ENCODE data around the gene DNAJC15.

DNAJC15 gene

DNA sequence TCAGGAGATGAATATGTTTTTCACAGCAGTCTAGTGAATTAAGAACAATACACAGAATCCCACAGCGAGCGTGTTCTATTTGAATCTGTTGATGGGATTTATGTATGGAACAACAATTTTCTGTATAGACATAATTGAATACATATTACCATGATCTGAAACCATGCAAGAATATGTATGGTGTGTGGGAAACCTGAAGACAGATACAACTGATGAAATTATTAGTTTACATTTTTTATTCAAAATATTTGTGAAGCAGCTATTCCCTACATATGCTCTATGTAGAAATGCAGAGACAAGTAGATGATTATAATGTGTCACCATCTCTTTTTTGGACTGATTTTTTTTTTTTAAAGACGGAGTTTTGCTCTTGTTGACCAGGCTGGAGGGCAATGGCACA is 91.8 kb downstream of the DNAJC15 start:
- TF ChIP-seq, protein P1, sequence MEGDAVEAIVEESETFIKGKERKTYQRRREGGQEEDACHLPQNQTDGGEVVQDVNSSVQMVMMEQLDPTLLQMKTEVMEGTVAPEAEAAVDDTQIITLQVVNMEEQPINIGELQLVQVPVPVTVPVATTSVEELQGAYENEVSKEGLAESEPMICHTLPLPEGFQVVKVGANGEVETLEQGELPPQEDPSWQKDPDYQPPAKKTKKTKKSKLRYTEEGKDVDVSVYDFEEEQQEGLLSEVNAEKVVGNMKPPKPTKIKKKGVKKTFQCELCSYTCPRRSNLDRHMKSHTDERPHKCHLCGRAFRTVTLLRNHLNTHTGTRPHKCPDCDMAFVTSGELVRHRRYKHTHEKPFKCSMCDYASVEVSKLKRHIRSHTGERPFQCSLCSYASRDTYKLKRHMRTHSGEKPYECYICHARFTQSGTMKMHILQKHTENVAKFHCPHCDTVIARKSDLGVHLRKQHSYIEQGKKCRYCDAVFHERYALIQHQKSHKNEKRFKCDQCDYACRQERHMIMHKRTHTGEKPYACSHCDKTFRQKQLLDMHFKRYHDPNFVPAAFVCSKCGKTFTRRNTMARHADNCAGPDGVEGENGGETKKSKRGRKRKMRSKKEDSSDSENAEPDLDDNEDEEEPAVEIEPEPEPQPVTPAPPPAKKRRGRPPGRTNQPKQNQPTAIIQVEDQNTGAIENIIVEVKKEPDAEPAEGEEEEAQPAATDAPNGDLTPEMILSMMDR (conservative IDR thresholded peaks at IDR 0.05; ENCODE audit: low read depth) = no peak
- CTCF ChIA-PET = interaction anchor here (0.6 kb wide), 1 partner anchor 554 kb away, joined by 6 read pairs; no protein-coding TSS in a partner anchor
- DNase-seq (ENCODE audit: low spot score) = no peak
- no peak overlapping the region for H3K27ac ChIP-seq
- POLR2A ChIA-PET (ENCODE audit: low non-redundant PET) = no interaction called here

DNA sequence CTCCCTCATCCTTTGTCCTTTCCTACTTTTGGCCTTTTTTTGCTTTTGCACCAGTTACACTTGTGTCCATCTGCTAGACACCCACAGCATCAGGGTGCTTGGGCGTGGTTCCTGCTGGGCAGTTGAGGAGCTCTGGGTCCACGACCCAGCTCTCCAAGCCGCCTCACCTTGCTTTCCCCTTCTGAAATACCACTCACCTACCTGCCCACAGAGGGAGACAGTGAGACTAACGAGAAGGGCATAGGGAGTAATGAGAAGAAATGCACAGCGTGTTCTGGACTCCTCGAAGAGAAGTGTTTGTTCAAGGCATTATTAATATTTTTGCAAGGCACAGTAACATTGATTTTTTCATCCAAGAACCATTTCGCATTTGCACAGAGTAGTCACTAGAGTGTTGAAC is 92.9 kb downstream of the DNAJC15 start:
- no peak for DNase-seq (ENCODE audit: low spot score)
- POLR2A ChIA-PET (ENCODE audit: low non-redundant PET) = no interaction called here
- TF ChIP-seq, protein P1 (conservative IDR thresholded peaks at IDR 0.05; ENCODE audit: low read depth) = no peak
- H3K27ac ChIP-seq = no peak overlapping the region
- CTCF ChIA-PET = no interaction called here

DNA sequence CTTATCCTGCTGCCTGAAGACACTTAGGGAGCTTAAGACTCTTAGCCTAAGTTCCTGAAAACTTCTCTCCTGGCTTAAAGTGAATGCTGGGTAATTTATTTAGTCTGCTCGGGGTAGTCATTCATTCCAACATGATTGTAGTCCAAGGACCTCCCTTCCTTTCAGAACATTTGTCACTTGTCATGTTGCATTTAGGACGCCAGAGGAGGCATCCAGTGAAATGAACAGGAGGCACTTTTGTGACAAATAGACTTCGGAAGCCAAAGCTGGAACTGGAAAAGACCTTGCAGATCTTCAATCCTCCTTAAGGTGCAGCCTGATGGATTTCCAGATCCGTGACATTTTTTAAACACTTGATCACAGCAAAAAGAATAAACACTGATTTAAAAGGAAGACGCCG is 95.1 kb downstream of the DNAJC15 start:
- TF ChIP-seq, protein P1 (conservative IDR thresholded peaks at IDR 0.05; ENCODE audit: low read depth) = no peak
- DNase-seq (ENCODE audit: low spot score) = no peak
- H3K27ac ChIP-seq = no peak overlapping the region
- ChIA-PET CTCF (no interaction called here), POLR2A (ENCODE audit: low non-redundant PET) (no interaction called here)

DNA sequence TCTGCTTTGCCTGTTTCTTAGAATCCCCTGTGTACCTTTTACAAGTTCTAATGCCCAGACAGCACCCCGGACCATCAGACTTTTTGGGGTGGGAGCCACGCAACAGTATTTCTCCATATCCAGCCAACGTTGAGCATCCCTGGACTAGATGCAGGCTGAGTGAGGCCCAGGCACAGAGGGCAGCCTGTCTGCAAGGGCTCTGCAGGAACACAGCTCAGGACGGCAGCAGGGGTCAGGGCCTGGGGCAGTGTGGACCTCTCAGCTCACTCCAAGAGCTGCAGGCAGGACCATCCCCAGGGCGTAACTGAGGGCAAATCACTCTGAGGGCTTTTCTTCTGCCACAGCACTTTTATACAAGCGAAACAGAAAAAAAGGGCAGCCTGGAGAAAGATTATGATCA is 95.8 kb downstream of the DNAJC15 start:
- ChIA-PET POLR2A (ENCODE audit: low non-redundant PET) (no interaction called here), CTCF (no interaction called here)
- TF ChIP-seq, protein P1 (conservative IDR thresholded peaks at IDR 0.05; ENCODE audit: low read depth) = no peak
- no peak overlapping the region for H3K27ac ChIP-seq
- DNase-seq (ENCODE audit: low spot score) = no peak

DNA sequence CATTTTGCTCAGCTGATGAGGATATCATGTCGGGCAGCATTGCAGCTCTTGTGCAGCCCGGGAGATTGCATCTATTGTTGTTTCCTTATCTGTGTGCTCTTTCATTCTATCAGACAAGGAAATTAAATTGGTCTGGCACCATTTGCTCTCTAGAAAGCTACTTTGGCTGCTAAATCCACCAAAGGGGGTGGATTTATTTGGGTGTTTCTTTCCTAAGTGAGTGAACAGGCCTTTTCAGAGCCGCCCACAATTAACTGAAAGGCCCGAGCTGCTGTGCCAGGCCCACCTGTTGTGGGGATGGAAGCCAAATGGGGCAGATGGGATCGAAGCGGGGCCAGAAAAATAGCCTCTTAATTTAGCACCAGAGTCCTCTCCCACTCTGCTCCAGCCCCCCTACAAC is 99.4 kb downstream of the DNAJC15 start:
- CTCF ChIA-PET = no interaction called here
- TF ChIP-seq, protein P1 (conservative IDR thresholded peaks at IDR 0.05; ENCODE audit: low read depth) = no peak
- POLR2A ChIA-PET (ENCODE audit: low non-redundant PET) = no interaction called here
- H3K27ac ChIP-seq = no peak overlapping the region
- DNase-seq (ENCODE audit: low spot score) = no peak

DNA sequence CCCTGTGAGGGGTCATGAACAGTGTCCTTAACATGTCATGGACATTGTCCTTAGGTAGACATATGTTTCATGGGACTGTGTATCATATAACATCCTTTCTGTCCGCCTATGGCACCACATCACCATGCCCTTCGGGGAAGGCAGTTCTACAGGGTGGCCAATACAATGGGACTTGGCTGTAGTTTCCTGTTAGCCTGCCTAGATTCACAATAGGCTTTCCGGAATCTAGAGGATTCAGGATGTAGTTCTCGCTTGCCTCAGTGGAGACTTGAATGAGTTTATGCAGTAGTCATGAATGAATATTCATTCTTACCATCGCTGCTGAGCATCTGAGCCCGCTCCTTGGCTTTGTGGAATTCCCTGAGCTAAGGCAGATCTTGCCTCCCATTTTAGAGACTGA is 100.5 kb downstream of the DNAJC15 start:
- TF ChIP-seq, protein P1 (conservative IDR thresholded peaks at IDR 0.05; ENCODE audit: low read depth) = no peak
- DNase-seq (ENCODE audit: low spot score) = no peak
- H3K27ac ChIP-seq = no peak overlapping the region
- CTCF ChIA-PET = no interaction called here
- POLR2A ChIA-PET (ENCODE audit: low non-redundant PET) = no interaction called here

DNA sequence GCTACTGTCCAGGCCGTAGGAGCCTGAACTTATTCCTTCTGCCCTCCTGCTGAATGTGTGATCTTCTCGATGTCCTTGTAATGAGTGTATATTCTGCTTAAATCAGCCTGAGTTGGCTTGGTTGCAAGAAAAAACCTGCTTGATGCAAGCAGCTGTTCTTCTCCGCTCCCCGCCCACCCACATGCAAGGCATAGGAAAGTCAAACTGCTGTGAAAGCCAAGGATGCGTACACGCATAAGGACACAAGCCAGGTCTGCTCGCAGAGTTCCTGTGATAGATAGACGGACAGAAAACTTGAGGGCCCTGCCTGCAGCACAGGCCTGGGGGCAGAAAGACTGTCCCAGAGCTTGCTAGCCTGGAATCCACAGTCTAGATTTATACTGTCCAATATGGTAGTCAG is 101.1 kb downstream of the DNAJC15 start:
- DNase-seq (ENCODE audit: low spot score) = no peak
- no peak overlapping the region for H3K27ac ChIP-seq
- TF ChIP-seq, protein P1 (conservative IDR thresholded peaks at IDR 0.05; ENCODE audit: low read depth) = no peak
- POLR2A ChIA-PET (ENCODE audit: low non-redundant PET) = no interaction called here
- CTCF ChIA-PET = no interaction called here
